Astrocyte (in vitro differentiated cells and primary cell): ENCODE results near the gene STK24.

Source experiments
- EZH2 ChIP-seq: IDR thresholded peaks from 2 replicates; pipeline ENCODE4 v1.6.1; 2012; ENCODE audit warnings: mild to moderate bottlenecking, low read length, inconsistent platforms; ENCODE audit not compliant: insufficient read depth
- TF ChIP-seq, protein P1 (sequence below): IDR thresholded peaks from 2 replicates; pipeline ENCODE4 v1.5.1; 2011; ENCODE audit warnings: low read depth, mild to moderate bottlenecking, inconsistent platforms, low read length, moderate library complexity; ENCODE audit not compliant: insufficient read depth

GRCh38 chr13:98493042-98493712, 83.7 kb downstream of the STK24 start:
- TF ChIP-seq, protein P1, sequence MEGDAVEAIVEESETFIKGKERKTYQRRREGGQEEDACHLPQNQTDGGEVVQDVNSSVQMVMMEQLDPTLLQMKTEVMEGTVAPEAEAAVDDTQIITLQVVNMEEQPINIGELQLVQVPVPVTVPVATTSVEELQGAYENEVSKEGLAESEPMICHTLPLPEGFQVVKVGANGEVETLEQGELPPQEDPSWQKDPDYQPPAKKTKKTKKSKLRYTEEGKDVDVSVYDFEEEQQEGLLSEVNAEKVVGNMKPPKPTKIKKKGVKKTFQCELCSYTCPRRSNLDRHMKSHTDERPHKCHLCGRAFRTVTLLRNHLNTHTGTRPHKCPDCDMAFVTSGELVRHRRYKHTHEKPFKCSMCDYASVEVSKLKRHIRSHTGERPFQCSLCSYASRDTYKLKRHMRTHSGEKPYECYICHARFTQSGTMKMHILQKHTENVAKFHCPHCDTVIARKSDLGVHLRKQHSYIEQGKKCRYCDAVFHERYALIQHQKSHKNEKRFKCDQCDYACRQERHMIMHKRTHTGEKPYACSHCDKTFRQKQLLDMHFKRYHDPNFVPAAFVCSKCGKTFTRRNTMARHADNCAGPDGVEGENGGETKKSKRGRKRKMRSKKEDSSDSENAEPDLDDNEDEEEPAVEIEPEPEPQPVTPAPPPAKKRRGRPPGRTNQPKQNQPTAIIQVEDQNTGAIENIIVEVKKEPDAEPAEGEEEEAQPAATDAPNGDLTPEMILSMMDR, result no peak
- no peak for TF ChIP-seq EZH2
